Activated naive CD8-positive, alpha-beta T cell treated with anti-CD3 and anti-CD28 coated beads, Interleukin-2, amount 50 U/mL, for 24 hours (primary cell): Measurements from ENCODE around the gene KRT6B.
"Not testable (repeated sequence)": the region's sequence is repeated elsewhere in the genome, so short reads cannot be mapped to it uniquely, and the experiment has no call there.

Source experiments
- ATAC-seq: fragments of 150-1000 bp; cut with Tn5 transposase; one replicate; pipeline ENCODE4 v1.10.0; 2021
- DNase-seq: peaks from one replicate; pipeline ENCODE4 v3.0.0; 2021
- H3K27ac Mint-ChIP-seq: one replicate; pipeline ENCODE4 v1.8.0; 2021; ENCODE audit warnings: mild to moderate bottlenecking, mixed read lengths
- H3K27me3 Mint-ChIP-seq: one replicate; pipeline ENCODE4 v1.8.0; 2021; ENCODE audit warnings: mixed read lengths
- H3K36me3 Mint-ChIP-seq: one replicate; pipeline ENCODE4 v1.8.0; 2021; ENCODE audit warnings: low read depth, mixed read lengths
- H3K4me1 Mint-ChIP-seq: one replicate; pipeline ENCODE4 v1.8.0; 2021; ENCODE audit warnings: mixed read lengths
- H3K4me3 Mint-ChIP-seq: one replicate; pipeline ENCODE4 v1.8.0; 2021; ENCODE audit warnings: mild to moderate bottlenecking, moderate library complexity, mixed read lengths
- H3K9me3 Mint-ChIP-seq: one replicate; pipeline ENCODE4 v1.8.0; 2021; ENCODE audit warnings: mixed read lengths

The KRT6B gene

GRCh38 chr12:52487744-52488443 is 35.9 kb upstream of the KRT6B start:
- peaks cover 32% of the 10 kb centered on the region for H3K27me3 Mint-ChIP-seq
- H3K4me1 Mint-ChIP-seq, H3K36me3 Mint-ChIP-seq, H3K9me3 Mint-ChIP-seq, DNase-seq, H3K4me3 Mint-ChIP-seq, H3K27ac Mint-ChIP-seq, ATAC-seq: not testable (repeated sequence)

GRCh38 chr12:52487211-52487610 is 35.3 kb upstream of the KRT6B start:
- Mint-ChIP-seq H3K9me3 (peaks cover 9% of the 10 kb centered on the region), H3K4me1 (no peaks in the 10 kb centered on the region), H3K27me3 (peaks cover 35% of the 10 kb centered on the region), H3K4me3 (no peak overlapping the region), H3K36me3 (no peaks in the 10 kb centered on the region), H3K27ac (no peak overlapping the region)
- no peak for DNase-seq
- no peak for ATAC-seq

- peaks cover 30% of the 10 kb centered on the region for H3K27me3 Mint-ChIP-seq
- H3K27ac Mint-ChIP-seq, result no peak overlapping the region
- peaks cover 9% of the 10 kb centered on the region for H3K9me3 Mint-ChIP-seq
- no peaks in the 10 kb centered on the region for H3K4me1 Mint-ChIP-seq
- no peak for ATAC-seq
- no peak overlapping the region for H3K4me3 Mint-ChIP-seq
- DNase-seq, result no peak
- H3K36me3 Mint-ChIP-seq, result no peaks in the 10 kb centered on the region
Measured at GRCh38 chr12:52486166-52487105, 34.5 kb upstream of the KRT6B start.

- no peak for DNase-seq
- H3K27me3 Mint-ChIP-seq, result peaks cover 24% of the 10 kb centered on the region
- no peaks in the 10 kb centered on the region for H3K4me1 Mint-ChIP-seq
- ATAC-seq, result no peak
- H3K4me3 Mint-ChIP-seq, result no peak overlapping the region
- H3K36me3 Mint-ChIP-seq, result no peaks in the 10 kb centered on the region
- H3K9me3 Mint-ChIP-seq, result peaks cover 8% of the 10 kb centered on the region
- H3K27ac Mint-ChIP-seq, result no peak overlapping the region
Measured at GRCh38 chr12:52480073-52480472, 28.1 kb upstream of the KRT6B start.

GRCh38 chr12:52477651-52478050 is 25.7 kb upstream of the KRT6B start:
- Mint-ChIP-seq H3K4me1 (no peaks in the 10 kb centered on the region), H3K9me3 (peaks cover 4% of the 10 kb centered on the region), H3K27me3 (peaks cover 5% of the 10 kb centered on the region), H3K36me3 (no peaks in the 10 kb centered on the region), H3K27ac (no peak overlapping the region), H3K4me3 (no peak overlapping the region)
- DNase-seq, result no peak
- no peak for ATAC-seq

- Mint-ChIP-seq H3K4me1 (no peaks in the 10 kb centered on the region), H3K9me3 (peaks cover under 1% of the 10 kb centered on the region), H3K27ac (no peak overlapping the region), H3K27me3 (peaks cover 6% of the 10 kb centered on the region), H3K36me3 (no peaks in the 10 kb centered on the region), H3K4me3 (no peak overlapping the region)
- ATAC-seq (no peak), DNase-seq (no peak)
Measured at GRCh38 chr12:52474212-52474611, 22.3 kb upstream of the KRT6B start.

GRCh38 chr12:52473768-52474167 is 21.8 kb upstream of the KRT6B start, which contains the start of gene KRT6C:
Gene KRT6C (minus strand): TSS chr12:52473805. CDS start chr12:52473737, 68 bp downstream.
- ATAC-seq (no peak), DNase-seq (no peak)
- H3K9me3 Mint-ChIP-seq, result no peaks in the 10 kb centered on the region
- peaks cover 6% of the 10 kb centered on the region for H3K27me3 Mint-ChIP-seq
- H3K4me3 Mint-ChIP-seq, result no peak within 1 kb of the TSS
- no peaks in the 10 kb centered on the region for H3K4me1 Mint-ChIP-seq
- H3K27ac Mint-ChIP-seq, result no peak within 1 kb of the TSS
- no peaks in the 10 kb centered on the region for H3K36me3 Mint-ChIP-seq

- Mint-ChIP-seq H3K4me1 (no peaks in the 10 kb centered on the region), H3K27me3 (peaks cover 6% of the 10 kb centered on the region), H3K27ac (no peak overlapping the region), H3K36me3 (no peaks in the 10 kb centered on the region), H3K4me3 (no peak overlapping the region), H3K9me3 (no peaks in the 10 kb centered on the region)
- ATAC-seq (no peak), DNase-seq (no peak)
Measured at GRCh38 chr12:52469853-52470252, 17.9 kb upstream of the KRT6B start.

- Mint-ChIP-seq H3K9me3 (no peaks in the 10 kb centered on the region), H3K27ac (no peak overlapping the region), H3K4me3 (no peak overlapping the region), H3K36me3 (no peaks in the 10 kb centered on the region), H3K27me3 (peaks cover 10% of the 10 kb centered on the region), H3K4me1 (no peaks in the 10 kb centered on the region)
- ATAC-seq (no peak), DNase-seq (no peak)
Measured at GRCh38 chr12:52464897-52465296, 13.0 kb upstream of the KRT6B start.

GRCh38 chr12:52461693-52462092 is 9.7 kb upstream of the KRT6B start:
- peaks cover 11% of the 10 kb centered on the region for H3K27me3 Mint-ChIP-seq
- ATAC-seq, result no peak
- no peak overlapping the region for H3K4me3 Mint-ChIP-seq
- no peak overlapping the region for H3K27ac Mint-ChIP-seq
- no peaks in the 10 kb centered on the region for H3K36me3 Mint-ChIP-seq
- H3K4me1 Mint-ChIP-seq, result no peaks in the 10 kb centered on the region
- H3K9me3 Mint-ChIP-seq, result no peaks in the 10 kb centered on the region
- DNase-seq, result no peak

GRCh38 chr12:52458861-52459260 is 6.9 kb upstream of the KRT6B start:
- Mint-ChIP-seq H3K4me3 (no peak overlapping the region), H3K36me3 (no peaks in the 10 kb centered on the region), H3K27me3 (peaks cover 9% of the 10 kb centered on the region), H3K9me3 (no peaks in the 10 kb centered on the region), H3K27ac (no peak overlapping the region), H3K4me1 (peaks cover 4% of the 10 kb centered on the region)
- ATAC-seq (no peak), DNase-seq (no peak)

GRCh38 chr12:52455821-52456220 is 3.9 kb upstream of the KRT6B start:
- ATAC-seq (no peak), DNase-seq (no peak)
- Mint-ChIP-seq H3K27me3 (peaks cover 4% of the 10 kb centered on the region), H3K4me1 (peaks cover 4% of the 10 kb centered on the region), H3K4me3 (no peak overlapping the region), H3K9me3 (no peaks in the 10 kb centered on the region), H3K27ac (no peak overlapping the region), H3K36me3 (no peaks in the 10 kb centered on the region)

- DNase-seq (no peak), ATAC-seq (no peak)
- no peaks in the 10 kb centered on the region for H3K9me3 Mint-ChIP-seq
- H3K36me3 Mint-ChIP-seq, result no peaks in the 10 kb centered on the region
- H3K27ac Mint-ChIP-seq, result no peak overlapping the region
- peaks cover 4% of the 10 kb centered on the region for H3K4me1 Mint-ChIP-seq
- H3K4me3 Mint-ChIP-seq, result no peak overlapping the region
- peaks cover 4% of the 10 kb centered on the region for H3K27me3 Mint-ChIP-seq
Measured at GRCh38 chr12:52454411-52455201, 2.7 kb upstream of the KRT6B start.

GRCh38 chr12:52448228-52448627 is 3.7 kb downstream of the KRT6B start:
- no peaks in the 10 kb centered on the region for H3K36me3 Mint-ChIP-seq
- DNase-seq (no peak), ATAC-seq (no peak)
- H3K4me3 Mint-ChIP-seq, result no peak overlapping the region
- H3K9me3 Mint-ChIP-seq, result no peaks in the 10 kb centered on the region
- H3K27ac Mint-ChIP-seq, result no peak overlapping the region
- H3K4me1 Mint-ChIP-seq, result no peaks in the 10 kb centered on the region
- H3K27me3 Mint-ChIP-seq, result peaks cover 8% of the 10 kb centered on the region
